Measurements from ENCODE around the gene B9D2. TPM values are rescaled to one million over a fixed set of nuclear protein-coding genes. Genes with fewer than 3 reads are reported as not detected.

The B9D2 gene
- polyA plus RNA-seq, 3 donors: 5.8 to 10.4 (median 9.4) TPM

DNA sequence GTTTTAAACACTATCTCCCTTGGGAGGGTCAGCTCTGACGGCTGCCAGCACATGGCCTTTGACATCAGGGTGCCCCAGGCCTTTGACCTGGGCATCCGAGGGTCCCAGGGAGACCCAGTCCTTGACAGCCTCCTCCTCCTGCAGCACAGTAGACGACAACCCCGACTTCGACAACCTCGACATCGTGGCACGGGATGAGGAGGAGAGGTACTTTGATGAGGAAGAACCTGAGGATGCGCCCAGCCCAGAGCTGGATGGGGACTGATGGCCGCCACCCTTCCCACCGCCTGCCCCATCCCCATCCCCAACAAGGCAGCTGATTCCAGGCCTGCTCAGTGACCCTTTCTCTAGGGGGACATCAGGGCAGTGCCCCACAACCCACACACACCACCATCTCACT lies 41.5 kb downstream of the B9D2 start:
- DNase-seq (ENCODE audit: extremely low read depth in 1 of 11, low read depth in 9 of 11, low spot score in 4 of 11): no peak

GRCh38 chr19:41321600-41322270 lies 42.2 kb downstream of the B9D2 start:
- DNase-seq (ENCODE audit: extremely low read depth in 1 of 11, low read depth in 9 of 11, low spot score in 4 of 11): no peak

DNA sequence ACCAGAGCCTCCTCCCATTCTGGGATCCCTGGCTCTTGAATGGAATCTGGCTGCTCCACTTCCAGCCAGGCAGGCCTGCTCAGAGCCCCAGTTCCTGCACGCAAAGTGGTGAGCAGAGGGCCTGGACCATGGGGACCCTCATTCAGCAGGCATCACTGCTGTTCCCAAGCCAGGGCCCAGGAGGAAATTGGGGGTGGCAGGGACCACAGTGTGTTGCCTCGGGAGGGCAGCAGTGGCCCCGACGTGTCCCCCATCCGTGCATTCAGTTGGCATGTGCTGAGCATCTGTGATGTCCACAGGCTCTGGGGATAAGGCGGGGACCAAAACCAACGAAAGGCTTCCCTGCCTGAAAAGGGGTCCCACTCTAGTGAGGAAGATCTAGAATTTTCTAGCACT lies 42.7 kb downstream of the B9D2 start:
- no peak for DNase-seq (ENCODE audit: extremely low read depth in 1 of 11, low read depth in 9 of 11, low spot score in 4 of 11)

DNA sequence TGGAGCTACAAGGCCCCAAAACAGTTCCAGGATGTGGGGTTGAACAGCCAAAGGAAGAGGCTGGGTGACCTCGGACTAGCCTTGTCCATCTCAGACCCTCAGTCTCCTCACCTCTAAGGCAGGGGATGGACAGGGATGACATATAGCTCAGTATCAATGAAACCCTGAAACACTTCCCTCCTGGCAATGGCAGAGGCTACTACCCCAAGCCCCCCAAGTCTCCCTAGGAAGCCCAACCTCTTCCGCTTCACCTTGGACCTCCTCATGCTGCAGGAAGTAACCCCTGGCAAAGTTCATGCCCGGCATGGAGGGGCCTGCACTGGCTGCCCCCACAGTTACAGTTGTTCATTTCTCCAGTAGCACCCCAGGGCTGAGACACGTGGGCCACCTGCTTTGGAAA lies 43.4 kb downstream of the B9D2 start:
- no peak for DNase-seq (ENCODE audit: extremely low read depth in 1 of 11, low read depth in 9 of 11, low spot score in 4 of 11)

GRCh38 chr19:41320185-41320518 lies 43.8 kb downstream of the B9D2 start:
- DNase-seq (ENCODE audit: extremely low read depth in 1 of 11, low read depth in 9 of 11, low spot score in 4 of 11): no peak

- DNase-seq (ENCODE audit: extremely low read depth in 1 of 11, low read depth in 9 of 11, low spot score in 4 of 11): no peak
These were observed 44.3 kb downstream of the B9D2 start for GRCh38 chr19:41319500-41320184.

DNA sequence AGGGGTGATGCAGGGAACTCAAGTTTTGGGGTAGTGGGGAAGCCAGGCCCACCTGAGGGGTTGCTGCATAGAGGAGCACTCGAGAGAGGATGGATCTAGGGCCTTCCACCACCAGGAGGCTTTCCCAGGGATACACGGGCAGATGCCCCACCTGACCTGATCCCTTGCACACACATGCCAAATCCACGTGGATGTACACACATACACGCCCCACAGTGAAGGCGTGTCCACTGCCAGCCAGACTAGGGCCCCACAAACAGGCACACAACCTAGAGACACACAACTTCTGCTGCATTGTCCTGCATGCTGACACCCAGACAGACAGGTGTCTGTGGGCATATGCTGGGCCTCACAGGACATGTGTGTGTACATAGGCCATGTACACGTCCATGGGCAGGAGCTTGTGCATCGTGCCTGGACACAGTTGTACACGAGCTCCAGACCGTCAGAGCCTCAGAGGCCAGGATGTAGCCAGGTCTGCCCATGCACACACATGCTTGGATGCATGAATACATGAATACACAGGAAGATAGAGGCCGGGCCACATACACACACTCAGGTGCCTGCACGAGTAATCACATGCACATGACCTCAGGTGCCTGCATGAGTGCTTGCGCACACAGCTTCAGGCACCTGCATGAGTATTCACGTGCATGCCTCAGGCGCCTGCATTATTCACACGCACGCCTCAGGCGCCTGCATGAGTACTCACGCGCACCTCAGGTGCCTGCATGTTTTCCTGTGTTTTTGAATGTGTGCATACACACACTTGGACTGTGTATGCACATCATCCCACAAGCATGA lies 45.1 kb downstream of the B9D2 start:
- DNase-seq (ENCODE audit: extremely low read depth in 1 of 11, low read depth in 9 of 11, low spot score in 4 of 11): no peak

- DNase-seq (ENCODE audit: extremely low read depth in 1 of 11, low read depth in 9 of 11, low spot score in 4 of 11): no peak
These were observed 47.5 kb downstream of the B9D2 start for GRCh38 chr19:41316306-41316920.

DNA sequence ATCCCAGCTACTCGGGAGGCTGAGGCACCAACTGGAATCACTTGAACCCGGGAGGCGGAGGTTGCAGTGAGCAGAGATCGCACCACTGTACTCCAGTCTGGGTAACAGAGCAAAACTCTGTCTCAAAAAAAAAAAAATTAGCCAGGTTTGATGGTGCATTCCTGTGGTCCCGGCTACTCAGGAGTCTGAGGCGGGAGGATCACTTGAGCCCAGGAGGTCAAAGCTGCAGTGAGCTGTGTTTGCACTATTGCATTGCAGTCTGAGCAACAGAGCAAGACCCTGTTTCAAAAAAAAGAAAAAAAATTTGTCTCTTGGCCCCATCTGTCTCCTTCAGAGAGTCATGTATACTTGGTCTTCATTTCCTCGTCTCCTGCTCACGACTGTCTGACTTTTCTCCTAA lies 52.3 kb downstream of the B9D2 start:
- no peak for DNase-seq (ENCODE audit: extremely low read depth in 1 of 11, low read depth in 9 of 11, low spot score in 4 of 11)

DNA sequence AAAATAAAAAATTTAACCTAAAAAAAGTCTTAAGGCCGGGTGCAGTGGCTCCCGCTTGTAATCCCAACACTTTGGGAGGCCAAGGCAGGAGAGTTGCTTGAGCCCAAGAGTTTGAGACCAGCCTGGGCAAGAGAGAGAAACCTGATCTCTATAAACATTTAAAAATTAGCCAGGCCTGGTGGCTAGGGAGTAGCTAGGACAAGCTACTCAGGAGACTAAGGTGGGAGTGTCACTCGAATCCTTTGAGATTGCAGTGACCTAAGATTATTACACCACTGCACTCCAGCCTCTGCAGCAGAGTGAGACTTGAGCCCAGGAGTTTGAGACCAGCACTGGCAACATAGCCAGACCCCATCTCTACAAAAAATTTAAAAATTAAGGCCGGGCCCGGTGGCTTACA lies 52.9 kb downstream of the B9D2 start:
- DNase-seq (ENCODE audit: extremely low read depth in 1 of 11, low read depth in 9 of 11, low spot score in 4 of 11): no peak

DNA sequence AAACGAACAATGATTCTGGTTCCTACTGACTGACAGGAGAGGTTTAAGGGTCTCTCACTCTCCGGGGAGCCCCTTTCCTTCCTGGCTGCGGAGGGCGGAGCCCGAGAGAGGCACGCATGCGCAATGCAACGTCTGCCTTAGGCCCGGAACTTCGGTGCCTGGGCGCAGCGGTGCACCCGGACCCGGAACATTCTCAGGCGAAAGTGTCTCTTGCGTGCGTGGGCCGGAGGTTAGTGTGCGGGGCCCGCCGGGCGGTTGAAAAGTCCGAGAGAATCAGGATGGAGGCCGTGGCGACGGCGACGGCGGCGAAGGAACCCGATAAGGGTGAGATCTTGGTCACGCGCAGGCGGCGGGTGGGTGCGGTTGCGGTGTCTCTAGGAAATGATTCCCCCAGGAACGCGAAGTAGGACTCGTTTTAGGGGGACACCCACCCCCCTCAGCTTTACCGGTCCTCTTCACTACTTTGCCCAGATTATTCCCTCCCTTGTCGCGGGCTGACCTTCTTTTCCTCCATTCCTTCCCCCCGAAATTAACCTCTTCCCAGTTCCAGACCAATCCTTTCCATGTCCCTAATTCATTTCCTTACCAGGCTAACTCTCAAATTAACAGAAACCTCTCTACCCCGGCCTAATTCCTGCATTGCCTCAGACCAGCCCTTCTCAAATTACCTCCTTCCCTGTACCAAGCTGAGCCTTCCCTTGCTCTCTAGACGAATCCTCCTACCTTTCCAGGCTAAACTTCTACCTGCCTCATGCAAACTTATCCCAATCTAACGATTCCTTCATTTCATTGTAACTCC lies 53.7 kb downstream of the B9D2 start, which contains the start of gene CCDC97:
Gene CCDC97 (plus strand): TSS at position 140 of the 799 bp plus-strand sequence. CDS start 139 bp downstream, at position 279.
- peak; percentile 81 to 91 (median 87) for DNase-seq (ENCODE audit: extremely low read depth in 1 of 11, low read depth in 9 of 11, low spot score in 4 of 11)

GRCh38 chr19:41309180-41310032 lies 54.5 kb downstream of the B9D2 start:
- DNase-seq (ENCODE audit: extremely low read depth in 1 of 11, low read depth in 9 of 11, low spot score in 4 of 11): no peak

GRCh38 chr19:41308450-41309179 lies 55.3 kb downstream of the B9D2 start:
- peak; percentile 69 to 92 (median 82) for DNase-seq (ENCODE audit: extremely low read depth in 1 of 11, low read depth in 9 of 11, low spot score in 4 of 11)

DNA sequence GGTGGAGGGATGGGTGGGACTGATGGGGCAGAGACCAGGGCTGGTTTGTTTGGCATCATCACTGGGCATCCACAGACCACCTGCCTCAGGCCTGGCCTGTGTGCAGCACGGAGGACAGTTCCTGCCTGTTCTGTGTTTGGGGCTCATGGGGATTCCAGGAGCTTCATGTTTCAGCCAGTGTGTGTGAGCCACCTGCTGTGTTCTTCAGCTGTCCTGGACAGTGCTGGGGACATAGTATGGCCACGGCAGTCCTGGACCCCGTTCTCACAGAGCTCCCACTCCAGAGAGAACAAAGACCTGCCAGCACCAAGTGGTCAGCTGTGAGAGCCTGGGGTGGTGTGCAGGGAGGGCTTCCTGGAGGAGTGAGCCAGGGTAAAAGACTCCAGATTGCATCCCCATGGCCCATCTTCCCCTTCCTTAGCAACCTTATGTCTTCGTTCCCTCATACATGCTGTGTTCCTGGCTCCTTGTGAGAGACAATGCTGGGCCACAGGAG lies 55.9 kb downstream of the B9D2 start:
- no peak for DNase-seq (ENCODE audit: extremely low read depth in 1 of 11, low read depth in 9 of 11, low spot score in 4 of 11)

GRCh38 chr19:41307090-41307875 lies 56.7 kb downstream of the B9D2 start:
- no peak for DNase-seq (ENCODE audit: extremely low read depth in 1 of 11, low read depth in 9 of 11, low spot score in 4 of 11)
